Neuronal stem cell (in vitro differentiated cells): ENCODE measurements around the gene TMEM154.

ENCODE experiments used
- DNase-seq: peaks from one replicate; pipeline ENCODE4 v3.0.0-alpha.2; 2013; ENCODE audit warnings: low spot score
- H2AFZ ChIP-seq: one replicate; pipeline ENCODE4 v1.6.1; 2013; ENCODE audit warnings: mild to moderate bottlenecking, low read length, inconsistent platforms
- H2AK5ac ChIP-seq: 2 replicates; pipeline ENCODE4 v1.6.1; 2013; ENCODE audit warnings: low read depth, mild to moderate bottlenecking, inconsistent platforms, low read length, moderate library complexity, mixed read lengths
- H2BK120ac ChIP-seq: 2 replicates; pipeline ENCODE4 v1.6.1; 2013; ENCODE audit warnings: low read depth, mild to moderate bottlenecking, inconsistent platforms, low read length, moderate library complexity, mixed read lengths
- H2BK12ac ChIP-seq: one replicate; pipeline ENCODE4 v1.6.1; 2013; ENCODE audit warnings: low read length, inconsistent platforms
- H2BK15ac ChIP-seq: 2 replicates; pipeline ENCODE4 v1.6.1; 2013; ENCODE audit warnings: mild to moderate bottlenecking, low read length, inconsistent platforms, mixed read lengths
- H2BK5ac ChIP-seq: one replicate; pipeline ENCODE4 v1.6.1; 2013; ENCODE audit warnings: inconsistent platforms, mild to moderate bottlenecking, low read length, moderate library complexity
- H3K14ac ChIP-seq: one replicate; pipeline ENCODE4 v1.6.1; 2013; ENCODE audit warnings: low read length, inconsistent platforms
- H3K18ac ChIP-seq: 2 replicates; pipeline ENCODE4 v1.6.1; 2013; ENCODE audit warnings: low read length, inconsistent platforms
- H3K23ac ChIP-seq: 2 replicates; pipeline ENCODE4 v1.6.1; 2013; ENCODE audit warnings: low read depth, mild to moderate bottlenecking, mixed read lengths, low read length, inconsistent platforms; ENCODE audit not compliant: poor library complexity
- H3K27ac ChIP-seq: replicated peaks from 3 replicates; pipeline ENCODE4 v1.5.1; 2013; ENCODE audit warnings: low read length, inconsistent platforms
- H3K27me3 ChIP-seq, 3 experiments: 2 replicates each; pipeline ENCODE4 v1.6.1; 2013; ENCODE audit warnings: low read length in 3 of 3, mild to moderate bottlenecking in 2 of 3, inconsistent platforms in 1 of 3, low read depth in 1 of 3, mixed read lengths in 1 of 3, moderate library complexity in 1 of 3; ENCODE audit not compliant: control insufficient read depth in 3 of 3, insufficient read depth in 3 of 3
- H3K36me3 ChIP-seq, 2 donors: replicated peaks in 1 of 2; 2 replicates each; pipeline ENCODE4 v1.6.1; 2013; ENCODE audit warnings: low read length in 2 of 2; ENCODE audit not compliant: control insufficient read depth in 2 of 2, insufficient read depth in 2 of 2
- H3K4ac ChIP-seq: 2 replicates; pipeline ENCODE4 v1.6.1; 2013; ENCODE audit warnings: inconsistent platforms, mild to moderate bottlenecking, low read length, moderate library complexity
- H3K4me1 ChIP-seq, 2 donors: 1 replicate in 1 of 2; 2 replicates in 1 of 2; pipeline ENCODE4 v1.6.1; 2013; ENCODE audit warnings: low read length in 2 of 2, low read depth in 1 of 2; ENCODE audit not compliant: control insufficient read depth in 2 of 2, insufficient read depth in 1 of 2
- H3K4me2 ChIP-seq: one replicate; pipeline ENCODE4 v1.6.1; 2013; ENCODE audit warnings: mild to moderate bottlenecking, low read length, inconsistent platforms; ENCODE audit not compliant: insufficient read depth, poor library complexity, severe bottlenecking
- H3K4me3 ChIP-seq, 2 donors: 2 replicates each; pipeline ENCODE4 v1.5.1; 2013; ENCODE audit warnings: low read length in 2 of 2, mild to moderate bottlenecking in 2 of 2, inconsistent platforms in 1 of 2, moderate library complexity in 1 of 2
- H3K79me1 ChIP-seq: one replicate; pipeline ENCODE4 v1.6.1; 2013; ENCODE audit warnings: low read depth, mild to moderate bottlenecking, inconsistent platforms, low read length, moderate library complexity
- H3K9ac ChIP-seq: one replicate; pipeline ENCODE4 v1.6.1; 2013; ENCODE audit warnings: mild to moderate bottlenecking, low read depth, low read length, inconsistent platforms; ENCODE audit not compliant: poor library complexity
- H3K9me3 ChIP-seq, 2 donors: replicated peaks in 1 of 2; 2 replicates each; pipeline versions ENCODE3 to v1.6.1; 2013; ENCODE audit warnings: low read length in 2 of 2, mild to moderate bottlenecking in 2 of 2, inconsistent platforms in 1 of 2, low read depth in 1 of 2, mixed read lengths in 1 of 2, moderate library complexity in 1 of 2; ENCODE audit not compliant: control insufficient read depth in 2 of 2, insufficient read depth in 1 of 2
- H4K8ac ChIP-seq: one replicate; pipeline ENCODE4 v1.6.1; 2013; ENCODE audit warnings: low read depth, mild to moderate bottlenecking, inconsistent platforms, low read length, moderate library complexity
- H4K91ac ChIP-seq: one replicate; pipeline ENCODE4 v1.6.1; 2013; ENCODE audit warnings: low read length, low read depth, mild to moderate bottlenecking, inconsistent platforms; ENCODE audit not compliant: poor library complexity
- WGBS, 2 donors: extraction: QIAGEN DNeasy Blood & Tissue Kit; methylation state at CpG; one replicate each; pipeline ENCODE4 v1.1.7; 2013; ENCODE audit warnings: missing lambda C conversion rate in 2 of 2, mixed read lengths in 1 of 2; ENCODE audit not compliant: insufficient read length in 2 of 2, insufficient replicate concordance in 1 of 2; ENCODE audit errors: extremely low coverage in 2 of 2; 5-methylcytosine and 5-hydroxymethylcytosine counted together

The TMEM154 gene

GRCh38 chr4:152628128-152628527, 51.7 kb downstream of the TMEM154 start:
- Histone ChIP-seq H4K91ac (no peak overlapping the region), H3K4me2 (no peak overlapping the region), H4K8ac (no peak overlapping the region), H3K36me3 (no peaks in the 10 kb centered on the region), H3K27me3 (peaks cover 0 to 2% (median 0%) of the 10 kb centered on the region in 3 experiments), H3K27ac (no peak overlapping the region), H3K23ac (no peak overlapping the region), H3K9me3 (no peaks in the 10 kb centered on the region), H3K18ac (no peak overlapping the region), H3K79me1 (no peaks in the 10 kb centered on the region), H3K9ac (no peak overlapping the region), H3K4ac (no peak overlapping the region), H3K14ac (no peak overlapping the region), H2AFZ (no peak overlapping the region), H2AK5ac (no peak overlapping the region), H2BK15ac (no peak overlapping the region), H2BK5ac (no peak overlapping the region), H3K4me1 (no peaks in the 10 kb centered on the region), H3K4me3 (no peak overlapping the region), H2BK12ac (no peak overlapping the region), H2BK120ac (no peak overlapping the region)
- no peak for DNase-seq
- WGBS, 2 donors: no CpG with 5 or more reads among the region's 5 CpGs

- Histone ChIP-seq H3K4ac (no peak overlapping the region), H4K8ac (no peak overlapping the region), H2AK5ac (no peak overlapping the region), H2BK120ac (no peak overlapping the region), H3K18ac (no peak overlapping the region), H2BK5ac (no peak overlapping the region), H2BK12ac (no peak overlapping the region), H3K79me1 (no peaks in the 10 kb centered on the region), H3K4me1 (no peaks in the 10 kb centered on the region), H3K9ac (no peak overlapping the region), H3K27me3 (peaks cover 0 to 2% (median 0%) of the 10 kb centered on the region in 3 experiments), H3K14ac (no peak overlapping the region), H4K91ac (no peak overlapping the region), H2AFZ (no peak overlapping the region), H3K36me3 (no peaks in the 10 kb centered on the region), H3K4me3 (no peak overlapping the region), H3K4me2 (no peak overlapping the region), H3K23ac (no peak overlapping the region), H3K9me3 (no peaks in the 10 kb centered on the region), H3K27ac (no peak overlapping the region), H2BK15ac (no peak overlapping the region)
- DNase-seq: no peak
- no CpG with 5 or more reads among the region's 2 CpGs for WGBS, 2 donors
Measured at GRCh38 chr4:152626790-152627189, 53.0 kb downstream of the TMEM154 start.

- Histone ChIP-seq H3K27me3 (peaks cover 0 to 34% (median 0%) of the 10 kb centered on the region in 3 experiments), H2BK120ac (no peak overlapping the region), H3K14ac (no peak overlapping the region), H2BK5ac (no peak overlapping the region), H3K27ac (no peak overlapping the region), H4K8ac (no peak overlapping the region), H3K4ac (no peak overlapping the region), H3K36me3 (no peaks in the 10 kb centered on the region), H3K23ac (no peak overlapping the region), H2AK5ac (no peak overlapping the region), H3K4me1 (no peaks in the 10 kb centered on the region), H3K79me1 (no peaks in the 10 kb centered on the region), H4K91ac (no peak overlapping the region), H2BK12ac (no peak overlapping the region), H3K9ac (no peak overlapping the region), H3K9me3 (no peaks in the 10 kb centered on the region), H3K4me3 (no peak overlapping the region), H2BK15ac (no peak overlapping the region), H3K18ac (no peak overlapping the region), H2AFZ (no peak overlapping the region), H3K4me2 (no peak overlapping the region)
- DNase-seq: no peak
Measured at GRCh38 chr4:152620915-152621314, 58.9 kb downstream of the TMEM154 start.

- no peak overlapping the region for H2AFZ ChIP-seq
- no peak overlapping the region for H3K18ac ChIP-seq
- no peak overlapping the region for H3K14ac ChIP-seq
- no peak overlapping the region for H4K8ac ChIP-seq
- H3K9ac ChIP-seq: no peak overlapping the region
- no peak overlapping the region for H2BK15ac ChIP-seq
- no peaks in the 10 kb centered on the region for H3K36me3 ChIP-seq
- no peak overlapping the region for H4K91ac ChIP-seq
- no peaks in the 10 kb centered on the region for H3K79me1 ChIP-seq
- no CpG with 5 or more reads among the region's 1 CpG for WGBS, 2 donors
- no peak overlapping the region for H3K4me2 ChIP-seq
- H2AK5ac ChIP-seq: no peak overlapping the region
- DNase-seq: no peak
- peaks cover 0 to 38% (median 0%) of the 10 kb centered on the region in 3 experiments for H3K27me3 ChIP-seq
- no peak overlapping the region for H2BK5ac ChIP-seq
- no peak overlapping the region for H2BK12ac ChIP-seq
- no peak overlapping the region for H3K4ac ChIP-seq
- no peak overlapping the region for H3K27ac ChIP-seq
- H3K9me3 ChIP-seq: no peaks in the 10 kb centered on the region
- H3K23ac ChIP-seq: no peak overlapping the region
- no peak overlapping the region for H2BK120ac ChIP-seq
- H3K4me1 ChIP-seq: no peaks in the 10 kb centered on the region
- H3K4me3 ChIP-seq: no peak overlapping the region
Measured at GRCh38 chr4:152620218-152620617, 59.6 kb downstream of the TMEM154 start.
